HG03354 (cell line): ENCODE results near the gene KLHL1.

Source experiments
- ATAC-seq: cut with Tn5 transposase; IDR thresholded peaks from one replicate; pipeline ENCODE4 v1.9.1; 2021; ENCODE audit warnings: mild to moderate bottlenecking; ENCODE audit not compliant: unreplicated experiment, poor library complexity, severe bottlenecking

The KLHL1 gene

GRCh38 chr13:70022646-70023045 is 85.6 kb downstream of the KLHL1 start:
- no peak for ATAC-seq

DNA sequence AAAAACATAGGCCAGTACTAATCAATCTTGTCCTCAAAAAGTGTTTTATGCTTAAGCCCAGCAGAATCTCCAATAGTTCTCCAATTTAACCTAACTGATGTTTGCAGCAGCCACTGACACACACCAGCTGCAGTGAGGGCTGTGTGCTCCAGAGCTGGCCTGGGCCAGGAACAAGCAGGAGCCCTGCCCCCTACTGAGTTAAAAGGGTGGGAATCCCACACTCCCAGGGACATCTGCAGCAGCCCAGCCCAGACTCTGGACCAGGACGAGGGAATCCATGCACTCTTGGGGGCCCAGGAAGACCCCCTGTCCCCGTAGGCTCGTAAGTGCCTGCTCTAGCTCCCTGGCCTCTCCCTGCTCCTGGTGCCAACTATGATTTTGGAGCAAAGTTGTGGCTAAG is 92.1 kb downstream of the KLHL1 start:
- no peak for ATAC-seq

GRCh38 chr13:70014337-70014736 is 93.9 kb downstream of the KLHL1 start:
- no peak for ATAC-seq

- ATAC-seq, result no peak
Observed at GRCh38 chr13:69999875-70000274, 108.4 kb downstream of the KLHL1 start.

GRCh38 chr13:69997061-69997460 is 111.2 kb downstream of the KLHL1 start:
- ATAC-seq, result no peak

- ATAC-seq, result no peak
Observed at GRCh38 chr13:69980799-69981198, 127.5 kb downstream of the KLHL1 start.

DNA sequence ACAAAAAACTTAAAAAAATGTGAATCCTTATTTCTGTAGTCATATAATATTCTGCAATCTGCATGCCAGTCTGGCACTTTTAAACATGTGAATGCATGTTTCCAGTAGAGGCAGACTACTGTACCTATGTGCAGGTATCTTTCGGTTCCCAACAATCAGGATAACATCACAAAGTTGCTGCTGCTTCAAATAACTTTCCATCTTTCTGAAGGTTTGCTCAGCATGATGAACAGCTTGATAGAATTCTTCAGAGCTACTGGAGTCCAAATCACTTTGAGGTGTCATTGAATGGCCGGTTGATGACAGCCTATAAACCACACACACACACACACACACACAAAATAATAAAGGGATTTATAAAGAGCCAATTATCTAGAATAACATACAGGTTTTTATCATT is 132.8 kb downstream of the KLHL1 start:
- no peak for ATAC-seq

DNA sequence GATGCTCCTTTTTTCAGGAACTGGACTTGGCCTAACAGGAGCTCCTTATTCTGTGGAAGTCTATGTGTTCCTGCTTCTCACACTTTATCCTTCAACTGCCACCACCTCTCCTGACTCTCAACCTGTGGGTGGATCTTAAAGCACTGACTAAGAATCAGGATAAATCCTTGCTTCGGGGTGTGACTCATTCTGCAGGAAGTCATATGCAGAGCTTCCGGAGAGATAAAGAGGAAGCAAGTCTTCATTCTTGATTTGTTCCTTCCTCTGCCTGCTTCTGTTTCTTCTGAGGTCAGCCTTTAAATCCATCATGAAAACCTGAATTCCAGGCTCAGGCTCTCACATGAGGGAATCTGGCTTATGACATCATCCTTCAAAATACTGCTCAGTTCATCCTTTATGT is 137.7 kb downstream of the KLHL1 start:
- no peak for ATAC-seq

DNA sequence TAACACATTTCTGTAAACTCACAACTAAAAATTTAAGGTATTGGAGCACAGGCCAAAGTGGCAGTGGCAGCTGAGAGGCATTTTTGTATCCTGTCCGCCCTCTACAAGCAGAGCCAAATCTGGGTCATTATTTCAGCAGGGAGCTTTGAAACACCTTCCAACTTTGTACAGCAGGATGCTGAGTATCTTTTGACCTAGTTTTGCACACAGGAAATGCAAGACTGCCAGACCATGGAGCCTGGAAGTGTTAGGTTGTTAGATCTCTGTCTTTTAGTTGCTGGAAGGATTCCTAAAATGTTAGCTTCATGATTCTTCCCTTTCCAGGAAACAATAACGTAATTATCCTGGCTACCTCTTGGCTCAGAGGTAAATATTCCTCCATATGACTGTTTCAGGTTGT is 149.2 kb downstream of the KLHL1 start:
- ATAC-seq, result no peak

GRCh38 chr13:69956839-69957238 is 151.4 kb downstream of the KLHL1 start:
- ATAC-seq, result no peak

GRCh38 chr13:69956349-69956748 is 151.9 kb downstream of the KLHL1 start:
- ATAC-seq, result no peak

- ATAC-seq, result no peak
Observed at GRCh38 chr13:69955271-69955670, 153.0 kb downstream of the KLHL1 start.

- no peak for ATAC-seq
Observed at GRCh38 chr13:69951412-69951811, 156.8 kb downstream of the KLHL1 start.

GRCh38 chr13:69950160-69950559 is 158.1 kb downstream of the KLHL1 start:
- no peak for ATAC-seq

DNA sequence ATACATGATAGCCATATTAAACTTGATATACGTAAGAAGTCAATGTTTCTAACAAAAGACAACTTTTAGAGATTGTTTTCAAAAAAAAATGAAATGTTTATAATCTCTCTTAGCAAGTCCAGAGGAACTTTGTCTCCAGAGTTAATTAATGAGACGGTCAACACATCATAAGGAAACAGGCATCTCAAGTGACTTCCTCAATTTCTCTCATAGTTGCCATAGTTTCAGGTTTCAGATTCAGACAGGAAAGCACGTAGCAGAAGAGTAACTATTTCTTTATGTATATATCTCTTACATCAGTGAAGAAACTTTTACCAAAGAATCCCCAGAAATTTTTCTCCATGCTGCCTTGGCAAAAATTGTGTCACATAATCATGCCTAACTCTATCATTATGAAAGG is 160.2 kb downstream of the KLHL1 start:
- ATAC-seq, result peak; percentile 94

DNA sequence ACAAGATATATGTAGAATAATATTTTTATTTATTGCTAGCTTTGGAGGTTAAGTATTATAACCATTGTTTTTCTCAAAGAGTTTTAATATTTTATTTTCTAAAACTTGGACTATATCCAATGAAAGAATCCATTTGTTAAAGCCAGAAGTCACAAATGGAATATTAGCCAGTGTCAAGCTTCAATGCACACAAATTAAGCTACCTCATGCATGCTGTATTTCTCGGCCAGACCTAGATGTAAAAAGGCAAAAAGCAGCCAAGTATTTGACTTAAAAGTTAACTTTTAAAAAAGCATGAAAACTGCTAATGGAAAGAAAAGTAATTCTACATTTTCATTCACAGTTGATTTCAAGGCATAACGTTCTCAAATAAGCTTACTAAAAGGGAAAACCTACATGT is 160.7 kb downstream of the KLHL1 start:
- ATAC-seq, result peak; percentile 24

GRCh38 chr13:69946511-69946910 is 161.7 kb downstream of the KLHL1 start:
- ATAC-seq, result no peak

GRCh38 chr13:69935043-69935442 is 173.2 kb downstream of the KLHL1 start:
- no peak for ATAC-seq

DNA sequence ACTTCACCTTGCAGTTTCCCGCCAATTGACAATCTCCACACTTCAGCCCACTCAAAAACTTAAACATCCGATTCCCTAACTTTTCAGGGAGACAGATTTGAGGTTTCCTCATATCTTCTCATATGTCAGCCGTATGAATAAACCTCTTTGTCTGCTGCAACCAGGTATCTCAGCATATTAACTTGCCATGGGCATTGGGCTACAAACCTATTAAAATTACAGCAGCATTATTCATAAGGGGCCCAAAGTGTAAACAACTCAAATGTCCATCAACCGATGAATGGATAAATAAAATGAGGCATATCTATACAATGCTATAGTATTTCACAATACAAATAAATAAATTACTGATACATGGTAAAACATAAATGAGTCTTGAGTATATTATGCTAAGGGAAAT is 180.0 kb downstream of the KLHL1 start:
- no peak for ATAC-seq

DNA sequence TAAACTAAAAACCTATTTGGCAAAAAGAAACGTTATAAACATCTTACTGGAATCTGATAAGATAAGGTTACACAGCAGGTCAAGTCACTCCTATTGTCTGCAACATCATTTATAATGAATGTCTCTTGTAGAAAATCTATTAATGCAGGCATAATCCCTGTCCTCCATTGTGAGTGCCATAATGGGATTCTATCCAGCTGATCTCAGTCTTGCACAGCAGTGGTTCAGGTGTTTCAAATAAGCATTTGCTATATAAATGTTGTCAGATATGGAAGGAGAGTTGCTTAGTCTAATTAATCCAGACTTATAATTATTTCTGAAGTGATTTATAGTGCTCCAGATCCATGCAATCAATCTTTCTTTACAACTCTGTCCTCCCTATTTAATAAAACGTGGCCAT is 187.1 kb downstream of the KLHL1 start:
- ATAC-seq, result no peak

DNA sequence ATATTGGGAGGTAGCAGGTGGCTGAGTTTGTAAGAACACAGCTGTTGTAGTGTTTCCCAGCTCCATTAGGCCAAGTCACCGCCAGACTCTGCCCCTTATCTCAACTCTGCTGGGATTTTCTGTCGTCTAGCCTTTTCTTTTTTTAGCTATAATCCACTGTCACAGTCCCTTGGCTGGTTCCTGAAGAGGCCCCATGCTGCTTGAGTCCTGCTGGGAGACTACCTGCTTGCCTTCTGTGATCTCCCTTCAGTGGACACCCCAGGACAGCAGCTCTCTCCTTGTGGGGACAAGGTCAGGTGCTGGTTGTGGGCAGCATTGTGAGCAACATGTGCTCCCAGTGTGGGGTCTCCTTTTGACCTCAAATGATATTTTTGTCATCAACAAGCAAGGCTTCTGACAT is 195.6 kb downstream of the KLHL1 start:
- no peak for ATAC-seq

DNA sequence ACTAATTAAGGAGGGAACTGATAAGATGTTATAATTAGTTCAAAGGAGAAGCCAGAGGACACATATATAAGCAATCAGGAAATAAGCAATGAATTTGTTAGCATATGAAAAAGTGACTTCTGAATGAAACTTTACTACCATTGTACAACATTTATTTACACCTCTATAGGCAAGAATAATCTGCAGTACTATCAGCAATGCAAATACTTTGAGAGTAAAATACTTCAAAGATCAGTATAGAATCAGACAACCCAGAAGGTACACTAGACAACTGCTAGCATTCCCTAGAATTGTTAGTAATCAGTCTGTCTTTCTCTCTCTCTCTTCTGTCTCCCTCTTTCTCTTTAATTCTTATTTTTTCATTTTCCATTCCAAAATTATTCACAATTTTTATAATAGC is 197.5 kb downstream of the KLHL1 start:
- no peak for ATAC-seq

DNA sequence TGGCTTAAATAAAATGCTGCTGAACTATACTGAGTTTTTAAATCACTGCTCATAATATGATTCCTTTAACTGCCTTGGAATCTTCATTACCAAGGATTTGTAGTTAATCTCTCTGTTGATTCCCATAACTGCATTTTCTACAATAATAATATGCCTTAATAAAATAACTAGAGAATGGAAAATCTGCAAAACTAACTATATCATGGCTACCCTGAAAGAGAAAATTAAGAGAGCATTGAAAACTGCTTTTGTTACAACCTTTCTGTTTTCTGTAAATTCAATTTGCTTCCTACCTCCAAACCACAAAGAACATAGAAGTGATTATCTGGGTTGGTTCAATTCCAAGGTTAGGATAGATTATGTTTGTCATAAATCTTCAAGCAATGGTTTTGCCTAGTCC is 203.5 kb downstream of the KLHL1 start:
- no peak for ATAC-seq
